ENCODE measurements around the gene NEU1. TPM values are rescaled to one million over a fixed set of nuclear protein-coding genes. Genes with fewer than 3 reads are reported as not detected.
A peak's percentile ranks its signal among the peaks of the same experiment; 100 is the strongest.

NEU1 gene
- total RNA-seq, 1 donor from 2014 or later, result 22.2 TPM

DNA sequence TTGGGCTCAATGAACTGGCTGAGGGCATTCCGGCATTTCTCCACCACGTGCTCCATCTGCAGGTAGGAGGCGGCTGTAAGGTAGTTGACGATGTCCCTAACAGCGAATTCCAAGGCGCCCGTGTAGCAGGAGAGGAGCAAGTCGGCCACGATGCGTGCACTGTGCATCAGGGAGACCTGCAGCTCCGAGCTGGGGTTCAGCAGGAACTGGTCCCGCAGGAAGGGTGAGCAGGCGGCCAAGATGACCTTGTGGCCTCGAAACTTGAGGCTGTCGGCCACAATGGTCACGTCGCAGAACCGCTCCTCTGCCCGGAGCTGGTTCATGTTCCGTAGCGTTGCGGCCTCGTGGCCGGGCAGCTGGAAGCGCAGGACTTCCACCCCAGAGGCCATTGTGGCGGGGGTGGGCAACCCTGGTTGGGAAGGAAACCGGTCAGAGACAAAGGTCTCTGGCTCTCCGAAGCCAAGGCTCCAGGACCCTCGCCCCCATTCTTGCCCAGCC, 38.3 kb upstream of the NEU1 start:
- peaks cover 6% of the 10 kb centered on the region for H3K27me3 Mint-ChIP-seq
- H3K9me3 Mint-ChIP-seq, result no peaks in the 10 kb centered on the region
- peak; percentile 61 for DNase-seq
- H3K4me3 Mint-ChIP-seq, result peak overlapping the region; percentile 91
- H3K36me3 Mint-ChIP-seq (ENCODE audit: low read depth), result peaks cover 6% of the 10 kb centered on the region
- intact Hi-C loops (cut with micrococcal nuclease), result no loop called here
- H3K27ac Mint-ChIP-seq, result peak overlapping the region; percentile 41
- peaks cover 35% of the 10 kb centered on the region for H3K4me1 Mint-ChIP-seq

DNA sequence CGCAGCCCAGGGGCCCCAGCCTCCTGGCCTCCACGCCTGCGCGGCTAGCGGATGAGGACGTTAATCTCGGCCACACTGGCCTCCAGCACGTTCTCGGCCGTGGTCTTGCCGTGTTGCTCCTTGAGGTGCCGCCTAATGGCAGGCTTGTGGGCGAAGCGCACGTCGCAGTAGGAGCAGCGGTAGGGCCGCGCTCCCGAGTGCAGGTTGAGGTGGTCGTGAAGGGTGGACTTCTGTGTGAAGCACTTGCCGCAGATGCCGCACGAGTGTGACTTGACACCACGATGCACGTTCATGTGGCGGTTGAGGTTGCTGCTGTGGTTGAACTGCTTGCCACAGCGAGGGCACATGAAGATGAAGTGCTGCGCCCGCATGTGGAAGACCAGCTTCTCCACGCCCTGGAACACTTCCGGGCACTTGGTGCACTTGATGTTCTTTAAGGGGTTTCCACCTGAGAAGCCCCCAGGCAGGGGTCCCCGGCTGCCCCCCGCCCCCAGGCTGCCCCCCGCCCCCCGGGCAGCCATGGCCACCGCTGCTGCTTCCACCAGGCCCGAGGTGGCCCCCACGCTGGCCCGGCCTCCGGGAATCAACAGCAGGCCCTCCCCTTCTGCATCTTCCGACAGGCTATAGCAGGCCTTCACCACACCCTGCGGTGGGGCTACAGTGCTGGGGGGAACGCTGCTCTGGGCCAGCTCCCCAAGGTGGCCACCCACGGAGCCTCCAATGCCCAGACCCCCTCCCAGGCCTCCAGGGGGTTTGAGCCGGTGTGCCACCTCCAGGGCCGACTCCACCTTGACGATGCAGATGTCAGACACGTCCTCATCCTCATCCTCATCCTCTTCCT, 37.5 kb upstream of the NEU1 start:
- Mint-ChIP-seq H3K27ac (no peak overlapping the region), H3K27me3 (peaks cover 6% of the 10 kb centered on the region), H3K4me1 (peaks cover 35% of the 10 kb centered on the region), H3K9me3 (no peaks in the 10 kb centered on the region), H3K36me3 (ENCODE audit: low read depth) (peaks cover 6% of the 10 kb centered on the region), H3K4me3 (no peak overlapping the region)
- DNase-seq, result no peak
- intact Hi-C loops (cut with micrococcal nuclease), result no loop called here

DNA sequence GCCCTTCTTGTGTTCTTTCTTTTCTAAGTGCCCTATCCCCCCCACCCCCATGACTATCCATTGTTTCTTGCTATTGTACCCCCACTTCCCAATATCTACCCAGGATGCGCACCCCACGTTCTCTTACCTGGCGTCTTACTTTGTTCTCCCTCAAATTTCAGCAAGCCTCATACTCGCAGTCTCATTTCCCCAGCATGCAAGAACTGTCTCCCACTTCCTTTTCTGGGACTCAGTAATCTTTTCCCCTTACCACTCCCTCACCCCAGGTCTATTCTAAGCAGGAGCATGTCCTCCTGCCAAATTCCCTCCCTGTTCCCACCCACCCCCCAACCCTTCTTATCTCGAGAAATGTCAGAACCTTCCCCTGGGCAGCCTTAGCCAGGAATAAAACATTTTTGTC, 36.6 kb upstream of the NEU1 start:
- intact Hi-C loops (cut with micrococcal nuclease), result no loop called here
- peaks cover 35% of the 10 kb centered on the region for H3K4me1 Mint-ChIP-seq

DNA sequence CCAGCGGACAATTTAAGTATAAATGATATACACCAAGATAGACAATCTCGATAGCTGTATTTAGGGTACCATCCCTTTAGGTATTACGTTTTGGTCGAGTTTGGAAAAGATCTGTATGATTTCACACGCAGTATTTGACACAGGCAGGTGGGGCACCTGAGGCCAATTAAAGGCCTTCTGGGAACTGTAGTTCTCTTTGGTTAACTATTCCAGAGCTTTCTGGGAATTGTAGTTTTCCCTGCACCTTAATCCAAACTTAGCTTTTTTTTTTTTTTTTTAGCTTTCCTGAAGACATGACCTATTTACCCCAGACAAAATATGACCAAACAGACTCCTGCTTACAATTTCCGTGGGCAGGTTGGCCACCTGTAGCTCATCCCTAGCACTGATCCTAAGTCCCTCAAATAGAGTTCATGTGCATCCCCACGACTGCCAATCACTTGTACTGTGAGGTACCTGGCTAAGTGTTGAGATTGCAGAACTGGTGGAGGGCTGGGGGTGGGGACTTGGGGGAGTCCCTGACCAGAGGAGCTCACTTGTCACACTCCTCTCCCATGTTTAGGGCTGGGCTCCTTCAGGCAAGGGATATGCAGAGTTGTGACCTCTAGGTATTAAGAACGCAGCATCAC, 35.9 kb upstream of the NEU1 start:
- intact Hi-C loops (cut with micrococcal nuclease), result no loop called here
- Mint-ChIP-seq H3K36me3 (ENCODE audit: low read depth) (peaks cover 10% of the 10 kb centered on the region), H3K4me1 (peaks cover 37% of the 10 kb centered on the region), H3K27ac (peak overlapping the region; percentile 94), H3K9me3 (no peaks in the 10 kb centered on the region), H3K27me3 (peaks cover 4% of the 10 kb centered on the region), H3K4me3 (peak overlapping the region; percentile 97)
- peak; percentile 76 for DNase-seq

More for the DNA sequence above, 36.6 kb upstream of the NEU1 start:
- DNase-seq, result no peak
- Mint-ChIP-seq H3K9me3 (no peaks in the 10 kb centered on the region), H3K27ac (no peak overlapping the region), H3K36me3 (ENCODE audit: low read depth) (peaks cover 8% of the 10 kb centered on the region), H3K4me3 (peak overlapping the region; percentile 57), H3K27me3 (peaks cover 6% of the 10 kb centered on the region)

DNA sequence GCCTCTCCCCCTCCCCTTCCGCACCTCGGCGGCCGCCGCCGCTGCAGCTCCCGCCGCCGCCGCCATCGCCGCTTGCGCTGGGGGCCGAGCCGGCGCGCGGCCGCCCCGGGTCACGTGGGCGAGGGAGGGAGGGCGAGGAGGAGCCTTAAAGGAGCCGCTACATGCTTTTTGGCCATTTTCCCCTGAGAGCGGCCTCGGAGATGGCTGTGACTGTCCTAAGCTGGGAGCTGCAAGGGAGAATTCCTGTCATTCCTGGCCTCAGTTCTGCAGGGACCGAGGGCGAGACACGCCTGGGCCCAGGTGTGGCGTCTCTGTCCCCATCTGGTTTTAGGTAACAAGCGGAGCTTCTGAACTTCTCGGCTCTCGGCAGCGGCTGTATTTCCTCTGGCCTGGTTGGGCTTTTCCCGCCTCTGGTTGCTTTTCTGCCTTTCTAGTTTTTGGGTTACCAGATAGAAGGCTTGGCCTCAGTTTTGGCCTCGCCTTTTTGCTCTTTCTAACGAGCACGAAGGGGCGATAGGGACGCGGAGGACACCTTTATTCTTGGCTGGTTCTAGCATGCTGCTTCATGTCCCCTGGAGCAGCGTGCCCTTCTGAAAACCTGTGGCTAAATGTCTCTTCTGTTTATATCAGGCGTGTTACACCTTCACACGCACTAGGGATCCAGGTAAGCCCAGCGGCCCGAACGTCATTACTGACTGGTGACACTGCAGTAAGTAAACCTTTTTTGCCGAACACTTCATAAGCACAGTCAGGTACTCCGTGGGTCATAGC, 35.2 kb upstream of the NEU1 start, which contains the start of gene EHMT2:
TSS of gene EHMT2 (minus strand) at position 87 of the 771 bp plus-strand sequence. CDS start at position 66, 21 bp downstream.
- Mint-ChIP-seq H3K9me3 (no peaks in the 10 kb centered on the region), H3K36me3 (ENCODE audit: low read depth) (peaks cover 15% of the 10 kb centered on the region), H3K27me3 (peaks cover under 1% of the 10 kb centered on the region), H3K27ac (peak within 1 kb of the TSS; percentile 94), H3K4me1 (peaks cover 35% of the 10 kb centered on the region), H3K4me3 (peak within 1 kb of the TSS; percentile 97)
- intact Hi-C loops (cut with micrococcal nuclease), result loop anchor here (1.0 to 2.0 kb wide), 2 partner anchors 34 to 63 kb away; no protein-coding TSS in a partner anchor
- peak; percentile 97 for DNase-seq

DNA sequence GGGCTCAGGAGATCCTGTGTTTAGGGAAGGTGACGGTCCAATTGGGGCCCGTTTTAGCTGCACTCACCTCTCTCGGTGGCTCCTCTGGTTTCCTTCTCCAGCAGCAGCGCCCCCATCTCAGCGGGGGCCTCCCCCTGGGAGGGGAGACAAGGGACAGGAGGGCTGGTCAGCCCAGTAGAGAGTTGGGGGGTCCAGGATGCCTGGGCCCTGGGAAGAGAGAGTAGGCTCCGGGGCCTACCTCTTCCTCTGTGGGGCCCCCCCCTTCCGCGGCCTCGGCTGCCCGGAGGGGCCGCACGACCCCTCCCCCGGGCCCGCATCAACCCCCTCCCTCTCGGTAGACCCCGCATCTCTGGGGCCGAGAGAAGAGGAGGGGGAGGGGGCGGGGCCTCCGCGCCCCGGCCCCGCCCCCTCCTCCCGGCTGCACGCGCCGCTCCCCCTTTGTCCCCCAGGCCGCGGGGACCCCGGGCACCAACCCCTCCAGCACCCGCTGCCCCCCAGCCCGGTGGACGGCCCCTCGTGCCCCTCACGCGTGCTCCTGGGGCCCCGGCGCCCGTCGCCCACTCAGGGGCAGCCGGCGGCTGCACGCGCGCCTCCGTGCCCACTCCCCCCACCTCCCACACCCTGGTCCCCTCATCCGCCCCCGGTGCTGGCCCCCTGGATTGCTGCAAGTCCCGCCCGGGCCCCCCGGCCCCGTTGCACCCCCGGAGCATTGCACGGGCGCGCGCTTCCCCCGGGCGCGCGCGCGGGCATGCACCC, 34.4 kb upstream of the NEU1 start:
- peaks cover 18% of the 10 kb centered on the region for H3K36me3 Mint-ChIP-seq (ENCODE audit: low read depth)
- H3K9me3 Mint-ChIP-seq, result no peaks in the 10 kb centered on the region
- intact Hi-C loops (cut with micrococcal nuclease), result loop anchor here (1.0 to 2.0 kb wide), 3 partner anchors 34 to 298 kb away; no protein-coding TSS in a partner anchor
- peak overlapping the region; percentile 97 for H3K4me3 Mint-ChIP-seq
- H3K4me1 Mint-ChIP-seq, result peaks cover 30% of the 10 kb centered on the region
- H3K27ac Mint-ChIP-seq, result peak overlapping the region; percentile 89
- no peaks in the 10 kb centered on the region for H3K27me3 Mint-ChIP-seq
- peak; percentile 71 for DNase-seq

DNA sequence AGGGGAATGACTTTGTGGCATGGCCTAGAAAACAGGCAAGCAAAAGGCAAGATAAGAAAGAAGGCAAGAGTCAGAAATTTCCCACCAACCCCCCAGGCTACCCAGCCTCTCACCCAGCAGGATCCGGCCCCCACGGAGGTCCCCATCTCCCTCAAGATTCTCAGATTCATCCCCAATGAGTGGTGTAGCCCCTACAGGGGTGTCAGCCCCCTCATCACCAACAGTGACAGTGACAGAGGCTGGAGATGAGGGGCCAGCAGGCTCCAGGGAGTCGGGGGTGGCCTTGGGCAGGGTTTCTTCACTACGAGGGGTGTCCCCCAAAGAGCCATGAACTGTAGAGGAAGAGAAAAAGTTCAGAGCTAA, 33.9 kb upstream of the NEU1 start:
- Mint-ChIP-seq H3K4me1 (peaks cover 30% of the 10 kb centered on the region), H3K9me3 (no peaks in the 10 kb centered on the region), H3K27ac (peak overlapping the region; percentile 89), H3K36me3 (ENCODE audit: low read depth) (peaks cover 20% of the 10 kb centered on the region), H3K27me3 (no peaks in the 10 kb centered on the region), H3K4me3 (peak overlapping the region; percentile 87)
- intact Hi-C loops (cut with micrococcal nuclease), result loop anchor here (1.0 to 2.0 kb wide), 2 partner anchors 62 to 299 kb away; no protein-coding TSS in a partner anchor
- DNase-seq, result no peak

DNA sequence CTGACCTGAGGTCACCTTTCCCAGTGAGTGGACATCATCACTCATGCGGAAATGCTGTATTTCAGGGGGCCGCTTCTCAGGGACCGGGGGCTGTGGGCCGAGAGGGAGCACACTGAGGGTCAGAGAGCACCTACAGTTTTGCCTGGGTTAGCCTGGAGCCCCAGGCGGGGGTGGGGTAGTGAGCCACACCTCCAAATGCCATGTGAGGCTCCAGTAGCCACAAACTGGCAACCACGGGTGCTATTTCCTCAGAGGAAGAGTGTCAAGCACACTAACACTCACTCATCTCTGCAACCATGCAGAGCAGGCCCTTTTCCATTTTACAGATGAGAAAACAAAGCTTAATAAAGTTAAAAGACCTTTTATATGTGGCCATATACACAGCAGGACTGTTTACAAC, 30.2 kb upstream of the NEU1 start:
- no peaks in the 10 kb centered on the region for H3K27me3 Mint-ChIP-seq
- no peaks in the 10 kb centered on the region for H3K9me3 Mint-ChIP-seq
- H3K4me1 Mint-ChIP-seq, result peaks cover 13% of the 10 kb centered on the region
- intact Hi-C loops (cut with micrococcal nuclease), result no loop called here
- DNase-seq, result no peak
- no peak overlapping the region for H3K27ac Mint-ChIP-seq
- peaks cover 32% of the 10 kb centered on the region for H3K36me3 Mint-ChIP-seq (ENCODE audit: low read depth)
- H3K4me3 Mint-ChIP-seq, result no peak overlapping the region

DNA sequence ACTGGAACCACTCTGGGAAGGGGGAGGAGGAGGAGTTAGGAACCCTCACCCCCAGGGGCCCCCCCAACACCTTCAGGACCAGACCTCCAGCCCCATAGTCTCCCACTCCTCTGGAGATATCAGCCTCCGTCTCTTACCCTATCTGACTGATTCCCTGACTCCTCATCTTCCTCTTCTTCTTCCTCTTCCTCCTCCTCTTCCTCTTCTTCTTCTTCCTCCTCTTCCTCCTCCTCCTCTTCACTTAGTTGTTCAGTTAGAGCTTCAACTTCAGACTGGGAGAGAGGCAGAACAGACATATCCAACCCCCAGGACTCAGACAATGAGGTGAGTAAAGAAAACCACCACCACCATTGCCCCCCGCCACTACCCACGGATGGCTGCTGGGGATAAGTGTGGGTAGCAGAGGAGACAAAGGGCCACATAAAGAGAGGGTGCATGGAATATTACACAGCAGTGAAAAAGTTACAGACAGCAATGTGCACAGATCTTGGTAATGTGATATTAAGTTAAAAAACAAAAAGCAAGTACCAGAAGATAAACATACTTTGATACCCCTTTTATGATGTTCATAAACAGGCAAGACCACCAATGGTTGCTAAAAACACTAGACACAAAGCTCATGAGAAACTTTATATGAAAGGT, 26.8 kb upstream of the NEU1 start:
- peaks cover 45% of the 10 kb centered on the region for H3K36me3 Mint-ChIP-seq (ENCODE audit: low read depth)
- H3K4me1 Mint-ChIP-seq, result peaks cover 7% of the 10 kb centered on the region
- no peak overlapping the region for H3K4me3 Mint-ChIP-seq
- intact Hi-C loops (cut with micrococcal nuclease), result no loop called here
- no peaks in the 10 kb centered on the region for H3K9me3 Mint-ChIP-seq
- no peaks in the 10 kb centered on the region for H3K27me3 Mint-ChIP-seq
- H3K27ac Mint-ChIP-seq, result no peak overlapping the region
- DNase-seq, result no peak

DNA sequence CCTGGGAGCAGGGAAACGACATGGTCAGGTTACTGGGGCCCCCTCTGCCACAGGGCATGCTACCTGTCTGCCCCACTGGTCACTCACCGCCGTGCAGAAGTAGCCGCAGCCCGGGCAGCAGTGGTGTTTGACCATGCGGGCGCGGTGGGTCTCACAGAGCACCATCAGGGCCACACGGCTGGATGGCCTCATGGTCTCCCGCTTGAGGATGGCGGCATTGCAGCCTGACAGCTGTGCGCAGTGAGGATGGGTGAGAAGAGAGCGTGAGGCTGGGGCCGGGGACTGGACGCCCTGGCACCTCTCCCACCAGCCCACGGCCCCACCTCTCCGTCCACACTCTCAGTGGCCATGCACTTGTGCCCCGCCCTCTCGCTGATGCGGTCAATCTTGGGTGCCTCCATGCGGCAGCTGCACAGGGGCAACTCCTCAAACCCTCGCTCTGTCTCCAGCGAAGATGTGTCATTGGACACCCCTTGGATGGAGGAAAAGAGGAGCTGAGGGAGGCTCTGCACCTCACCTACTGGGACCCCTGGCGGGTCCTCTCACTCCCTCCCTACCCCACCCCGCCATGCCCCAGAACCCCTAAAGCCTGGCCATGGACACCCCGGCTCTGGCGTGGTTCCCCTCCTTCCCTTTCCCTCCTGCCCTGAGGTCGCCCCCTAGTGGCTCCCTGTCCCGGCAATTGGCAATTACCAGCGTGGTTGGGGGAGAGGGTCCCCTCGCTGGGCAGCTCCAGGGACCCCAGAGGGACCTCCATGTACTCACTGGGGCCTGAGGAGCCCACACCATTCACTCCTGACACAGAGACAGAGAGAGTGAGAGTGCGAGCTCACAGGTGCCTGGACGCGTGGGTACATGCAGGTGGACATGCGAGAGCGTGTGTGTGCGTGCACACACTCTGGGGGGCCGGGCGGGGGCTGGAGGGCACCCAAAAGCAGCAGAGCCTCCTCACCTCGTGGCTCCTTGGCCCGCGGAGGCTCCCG, 25.9 kb upstream of the NEU1 start:
- no peaks in the 10 kb centered on the region for H3K27me3 Mint-ChIP-seq
- H3K4me1 Mint-ChIP-seq, result peaks cover 6% of the 10 kb centered on the region
- H3K4me3 Mint-ChIP-seq, result no peak overlapping the region
- intact Hi-C loops (cut with micrococcal nuclease), result no loop called here
- H3K9me3 Mint-ChIP-seq, result no peaks in the 10 kb centered on the region
- peaks cover 48% of the 10 kb centered on the region for H3K36me3 Mint-ChIP-seq (ENCODE audit: low read depth)
- no peak overlapping the region for H3K27ac Mint-ChIP-seq
- peak; percentile 88 for DNase-seq

DNA sequence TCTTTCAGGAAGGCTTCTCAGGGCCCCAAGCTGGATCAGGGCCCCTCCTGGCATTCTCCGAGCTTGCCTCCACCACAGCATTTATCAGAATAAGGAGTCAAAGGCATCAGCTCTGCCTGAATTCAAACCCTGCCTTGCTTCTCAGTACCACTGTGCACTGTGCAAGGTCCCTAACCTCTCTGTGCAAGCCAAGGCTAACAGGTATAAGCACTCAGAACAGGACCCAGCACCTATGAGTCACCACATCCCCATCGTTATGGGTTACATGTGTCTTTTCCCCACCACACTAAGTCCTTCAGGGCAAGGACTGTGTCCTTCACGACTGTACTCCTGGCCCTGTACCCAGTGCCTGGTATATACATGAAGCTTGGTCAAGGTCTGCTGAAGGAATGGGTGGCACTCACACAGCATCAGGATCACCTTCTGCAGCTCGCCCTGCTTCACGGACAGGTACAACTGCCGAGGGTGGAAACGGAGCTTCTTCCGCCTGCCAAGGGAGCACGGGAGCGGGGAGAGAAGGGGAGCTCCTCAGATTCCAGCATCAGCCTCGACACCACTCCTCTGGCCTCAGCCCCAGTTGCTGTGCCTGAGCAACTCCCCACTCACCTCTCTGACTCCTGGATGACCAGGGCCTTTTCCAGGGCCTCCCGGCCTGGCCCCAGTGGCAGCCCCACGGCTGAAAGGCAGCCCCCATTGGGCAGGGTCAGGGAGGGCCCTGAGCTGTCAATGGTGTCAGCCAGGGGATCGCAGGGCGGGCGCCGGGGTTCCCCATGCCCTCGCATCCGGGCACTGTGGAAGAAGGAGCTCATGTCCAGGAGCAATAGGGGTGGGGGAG, 24.8 kb upstream of the NEU1 start:
- no peak overlapping the region for H3K27ac Mint-ChIP-seq
- no peaks in the 10 kb centered on the region for H3K9me3 Mint-ChIP-seq
- H3K4me3 Mint-ChIP-seq, result no peak overlapping the region
- H3K27me3 Mint-ChIP-seq, result no peaks in the 10 kb centered on the region
- peaks cover 3% of the 10 kb centered on the region for H3K4me1 Mint-ChIP-seq
- intact Hi-C loops (cut with micrococcal nuclease), result no loop called here
- H3K36me3 Mint-ChIP-seq (ENCODE audit: low read depth), result peaks cover 48% of the 10 kb centered on the region
- DNase-seq, result no peak
